SK-N-SH treated with all-trans-retinoic acid at 6 μM for 48 hours (cell line): Measurements from ENCODE around the gene PCSK1.

ENCODE experiments used
- ATAC-seq: fragments of 200-7000 bp; cut with Tn5 transposase; 3 replicates; pipeline ENCODE4 v1.9.1; 2020; ENCODE audit warnings: mild to moderate bottlenecking, moderate library complexity
- CSDC2 ChIP-seq: fragments of 250-450 bp; sonication (Bioruptor Pico); IDR thresholded peaks from 2 replicates; pipeline ENCODE4 v1.5.0; 2020; ENCODE audit warnings: mild to moderate bottlenecking, moderate library complexity
- ESRRG ChIP-seq: fragments of 250-450 bp; sonication (Bioruptor Pico); IDR thresholded peaks from 2 replicates; pipeline ENCODE4 v1.6.1; 2021; ENCODE audit warnings: mild to moderate bottlenecking
- PPARA ChIP-seq: fragments of 250-450 bp; sonication (Bioruptor Pico); IDR thresholded peaks from 2 replicates; pipeline ENCODE4 v1.5.0; 2020; ENCODE audit warnings: mild to moderate bottlenecking, borderline replicate concordance
- RARB ChIP-seq: fragments of 250-450 bp; sonication (Bioruptor Pico); IDR thresholded peaks from 2 replicates; pipeline ENCODE4 v1.8.0; 2021; ENCODE audit warnings: mild to moderate bottlenecking, moderate library complexity
- TCF4 ChIP-seq: fragments of 250-450 bp; sonication (Bioruptor Pico); IDR thresholded peaks from 2 replicates; pipeline ENCODE4 v1.8.0; 2021; ENCODE audit warnings: mild to moderate bottlenecking, moderate library complexity, borderline replicate concordance
- TOX ChIP-seq: fragments of 250-450 bp; sonication (Bioruptor Pico); IDR thresholded peaks from 2 replicates; pipeline ENCODE4 v1.8.0; 2021; ENCODE audit warnings: mild to moderate bottlenecking, moderate library complexity, borderline replicate concordance
- ZC3H10 ChIP-seq: fragments of 250-450 bp; sonication (Bioruptor Pico); IDR thresholded peaks from 2 replicates; pipeline ENCODE4 v1.5.1; 2021; ENCODE audit warnings: mild to moderate bottlenecking, moderate library complexity
- ZFP30 ChIP-seq: fragments of 450-650 bp; formaldehyde crosslinking; IDR thresholded peaks from 2 replicates; pipeline ENCODE4 v1.5.0; 2022; ENCODE audit warnings: mild to moderate bottlenecking, moderate library complexity
- ZNF565 ChIP-seq: fragments of 450-650 bp; formaldehyde crosslinking; conservative IDR thresholded peaks from 2 replicates; pipeline ENCODE4 v1.5.0; 2020; ENCODE audit warnings: low read depth, mild to moderate bottlenecking, moderate library complexity
- ZNF70 ChIP-seq: fragments of 450-650 bp; formaldehyde crosslinking; IDR thresholded peaks from 2 replicates; pipeline ENCODE4 v1.5.0; 2020; ENCODE audit warnings: mild to moderate bottlenecking, moderate library complexity
- TF ChIP-seq, protein P1 (sequence below): fragments of 250-450 bp; sonication (Bioruptor Pico); IDR thresholded peaks from 2 replicates; pipeline ENCODE4 v1.5.0; 2020; ENCODE audit warnings: mild to moderate bottlenecking, moderate library complexity
- TF ChIP-seq, protein P2 (sequence below): fragments of 250-450 bp; sonication (Bioruptor Pico); IDR thresholded peaks from 2 replicates; pipeline ENCODE4 v1.8.0; 2021; ENCODE audit warnings: low read depth, mild to moderate bottlenecking, moderate library complexity, borderline replicate concordance
- TF ChIP-seq, protein P3 (sequence below): fragments of 250-450 bp; sonication (Bioruptor Pico); IDR thresholded peaks from 2 replicates; pipeline ENCODE4 v1.5.1; 2021; ENCODE audit warnings: mild to moderate bottlenecking, moderate library complexity
- TF ChIP-seq, protein P4 (sequence below): fragments of 250-450 bp; sonication (Bioruptor Pico); IDR thresholded peaks from 2 replicates; pipeline ENCODE4 v1.8.0; 2020; ENCODE audit warnings: mild to moderate bottlenecking, moderate library complexity, borderline replicate concordance

The PCSK1 gene

DNA sequence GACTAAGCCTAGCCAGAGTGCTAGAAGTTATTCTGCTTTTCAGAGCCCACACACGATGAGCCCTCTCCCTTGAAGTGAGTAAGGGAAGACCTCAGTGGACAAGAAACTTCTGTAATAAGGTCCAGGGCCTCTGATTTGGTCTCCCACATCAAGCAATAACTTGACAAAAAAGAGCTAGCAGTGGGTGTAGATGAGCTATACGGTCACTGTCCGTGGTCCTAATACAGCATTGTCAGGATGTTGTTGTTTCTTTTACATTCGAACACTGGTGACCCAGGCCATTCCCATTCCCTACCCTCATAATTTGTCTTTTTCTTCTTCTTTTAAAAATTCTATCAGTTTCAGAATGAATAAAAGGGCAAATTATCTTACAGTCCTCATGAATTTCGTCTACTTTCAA is 5.2 kb downstream of the PCSK1 start (continued):
- TF ChIP-seq, protein P1, sequence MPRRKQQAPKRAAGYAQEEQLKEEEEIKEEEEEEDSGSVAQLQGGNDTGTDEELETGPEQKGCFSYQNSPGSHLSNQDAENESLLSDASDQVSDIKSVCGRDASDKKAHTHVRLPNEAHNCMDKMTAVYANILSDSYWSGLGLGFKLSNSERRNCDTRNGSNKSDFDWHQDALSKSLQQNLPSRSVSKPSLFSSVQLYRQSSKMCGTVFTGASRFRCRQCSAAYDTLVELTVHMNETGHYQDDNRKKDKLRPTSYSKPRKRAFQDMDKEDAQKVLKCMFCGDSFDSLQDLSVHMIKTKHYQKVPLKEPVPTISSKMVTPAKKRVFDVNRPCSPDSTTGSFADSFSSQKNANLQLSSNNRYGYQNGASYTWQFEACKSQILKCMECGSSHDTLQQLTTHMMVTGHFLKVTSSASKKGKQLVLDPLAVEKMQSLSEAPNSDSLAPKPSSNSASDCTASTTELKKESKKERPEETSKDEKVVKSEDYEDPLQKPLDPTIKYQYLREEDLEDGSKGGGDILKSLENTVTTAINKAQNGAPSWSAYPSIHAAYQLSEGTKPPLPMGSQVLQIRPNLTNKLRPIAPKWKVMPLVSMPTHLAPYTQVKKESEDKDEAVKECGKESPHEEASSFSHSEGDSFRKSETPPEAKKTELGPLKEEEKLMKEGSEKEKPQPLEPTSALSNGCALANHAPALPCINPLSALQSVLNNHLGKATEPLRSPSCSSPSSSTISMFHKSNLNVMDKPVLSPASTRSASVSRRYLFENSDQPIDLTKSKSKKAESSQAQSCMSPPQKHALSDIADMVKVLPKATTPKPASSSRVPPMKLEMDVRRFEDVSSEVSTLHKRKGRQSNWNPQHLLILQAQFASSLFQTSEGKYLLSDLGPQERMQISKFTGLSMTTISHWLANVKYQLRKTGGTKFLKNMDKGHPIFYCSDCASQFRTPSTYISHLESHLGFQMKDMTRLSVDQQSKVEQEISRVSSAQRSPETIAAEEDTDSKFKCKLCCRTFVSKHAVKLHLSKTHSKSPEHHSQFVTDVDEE (CRISPR knock-in tag), result no peak
- TF ChIP-seq, protein P2, sequence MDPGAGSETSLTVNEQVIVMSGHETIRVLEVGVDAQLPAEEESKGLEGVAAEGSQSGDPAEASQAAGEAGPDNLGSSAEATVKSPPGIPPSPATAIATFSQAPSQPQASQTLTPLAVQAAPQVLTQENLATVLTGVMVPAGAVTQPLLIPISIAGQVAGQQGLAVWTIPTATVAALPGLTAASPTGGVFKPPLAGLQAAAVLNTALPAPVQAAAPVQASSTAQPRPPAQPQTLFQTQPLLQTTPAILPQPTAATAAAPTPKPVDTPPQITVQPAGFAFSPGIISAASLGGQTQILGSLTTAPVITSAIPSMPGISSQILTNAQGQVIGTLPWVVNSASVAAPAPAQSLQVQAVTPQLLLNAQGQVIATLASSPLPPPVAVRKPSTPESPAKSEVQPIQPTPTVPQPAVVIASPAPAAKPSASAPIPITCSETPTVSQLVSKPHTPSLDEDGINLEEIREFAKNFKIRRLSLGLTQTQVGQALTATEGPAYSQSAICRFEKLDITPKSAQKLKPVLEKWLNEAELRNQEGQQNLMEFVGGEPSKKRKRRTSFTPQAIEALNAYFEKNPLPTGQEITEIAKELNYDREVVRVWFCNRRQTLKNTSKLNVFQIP (CRISPR knock-in tag), result no peak
- TF ChIP-seq ESRRG (CRISPR knock-in tag) (no peak), ZC3H10 (CRISPR knock-in tag) (no peak), RARB (CRISPR knock-in tag) (no peak), CSDC2 (CRISPR knock-in tag) (no peak)

DNA sequence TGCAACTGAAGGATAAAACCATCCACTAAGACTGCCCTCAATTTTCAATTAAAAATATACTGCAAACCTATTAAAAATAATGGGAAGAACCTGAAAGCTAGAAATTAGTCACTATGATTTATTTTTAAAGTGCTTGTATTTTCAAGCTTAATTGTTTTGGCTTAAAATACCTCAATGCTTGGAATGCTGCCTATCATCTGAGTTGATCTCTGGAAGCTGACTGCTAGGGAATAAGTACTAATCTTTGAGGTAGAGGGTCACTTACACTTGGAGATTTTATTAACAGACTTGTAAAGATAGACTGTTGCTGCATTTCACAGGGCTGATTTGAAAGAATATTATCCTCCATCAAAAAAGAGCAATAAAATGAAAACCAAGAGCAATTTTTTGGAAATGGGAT is 6.2 kb downstream of the PCSK1 start:
- ATAC-seq, result no peak
- TF ChIP-seq, protein P2 (CRISPR knock-in tag), result no peak
- no peak for TF ChIP-seq TCF4 (CRISPR knock-in tag)
- TF ChIP-seq, protein P3, sequence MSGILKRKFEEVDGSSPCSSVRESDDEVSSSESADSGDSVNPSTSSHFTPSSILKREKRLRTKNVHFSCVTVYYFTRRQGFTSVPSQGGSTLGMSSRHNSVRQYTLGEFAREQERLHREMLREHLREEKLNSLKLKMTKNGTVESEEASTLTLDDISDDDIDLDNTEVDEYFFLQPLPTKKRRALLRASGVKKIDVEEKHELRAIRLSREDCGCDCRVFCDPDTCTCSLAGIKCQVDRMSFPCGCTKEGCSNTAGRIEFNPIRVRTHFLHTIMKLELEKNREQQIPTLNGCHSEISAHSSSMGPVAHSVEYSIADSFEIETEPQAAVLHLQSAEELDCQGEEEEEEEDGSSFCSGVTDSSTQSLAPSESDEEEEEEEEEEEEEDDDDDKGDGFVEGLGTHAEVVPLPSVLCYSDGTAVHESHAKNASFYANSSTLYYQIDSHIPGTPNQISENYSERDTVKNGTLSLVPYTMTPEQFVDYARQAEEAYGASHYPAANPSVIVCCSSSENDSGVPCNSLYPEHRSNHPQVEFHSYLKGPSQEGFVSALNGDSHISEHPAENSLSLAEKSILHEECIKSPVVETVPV, result no peak
- no peak for TF ChIP-seq ZNF565 (CRISPR knock-in tag)
- TF ChIP-seq, protein P4, sequence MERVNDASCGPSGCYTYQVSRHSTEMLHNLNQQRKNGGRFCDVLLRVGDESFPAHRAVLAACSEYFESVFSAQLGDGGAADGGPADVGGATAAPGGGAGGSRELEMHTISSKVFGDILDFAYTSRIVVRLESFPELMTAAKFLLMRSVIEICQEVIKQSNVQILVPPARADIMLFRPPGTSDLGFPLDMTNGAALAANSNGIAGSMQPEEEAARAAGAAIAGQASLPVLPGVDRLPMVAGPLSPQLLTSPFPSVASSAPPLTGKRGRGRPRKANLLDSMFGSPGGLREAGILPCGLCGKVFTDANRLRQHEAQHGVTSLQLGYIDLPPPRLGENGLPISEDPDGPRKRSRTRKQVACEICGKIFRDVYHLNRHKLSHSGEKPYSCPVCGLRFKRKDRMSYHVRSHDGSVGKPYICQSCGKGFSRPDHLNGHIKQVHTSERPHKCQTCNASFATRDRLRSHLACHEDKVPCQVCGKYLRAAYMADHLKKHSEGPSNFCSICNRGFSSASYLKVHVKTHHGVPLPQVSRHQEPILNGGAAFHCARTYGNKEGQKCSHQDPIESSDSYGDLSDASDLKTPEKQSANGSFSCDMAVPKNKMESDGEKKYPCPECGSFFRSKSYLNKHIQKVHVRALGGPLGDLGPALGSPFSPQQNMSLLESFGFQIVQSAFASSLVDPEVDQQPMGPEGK (CRISPR knock-in tag), result no peak

DNA sequence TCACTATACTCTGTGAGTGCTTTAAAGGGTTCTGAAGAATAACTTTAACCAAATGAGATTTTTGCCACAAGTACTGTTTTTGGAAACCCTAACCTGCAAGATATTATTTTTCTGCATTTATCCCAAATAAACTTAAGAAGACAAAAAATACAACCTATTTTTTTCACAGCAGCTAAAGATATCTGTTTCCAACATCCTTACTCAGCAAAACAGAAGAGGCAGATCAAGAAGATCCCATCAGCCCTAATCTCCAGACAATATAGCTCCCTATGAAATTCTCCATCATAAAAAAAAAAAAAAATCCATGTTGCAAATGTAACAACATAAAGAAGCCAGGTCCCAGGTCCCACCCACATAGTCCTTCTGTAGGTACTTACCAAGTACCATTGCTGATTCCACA is 7.6 kb downstream of the PCSK1 start:
- TF ChIP-seq, protein P3, result no peak
- TF ChIP-seq TOX (CRISPR knock-in tag) (no peak), PPARA (CRISPR knock-in tag) (no peak), ZNF70 (no peak)
- ATAC-seq, result no peak

DNA sequence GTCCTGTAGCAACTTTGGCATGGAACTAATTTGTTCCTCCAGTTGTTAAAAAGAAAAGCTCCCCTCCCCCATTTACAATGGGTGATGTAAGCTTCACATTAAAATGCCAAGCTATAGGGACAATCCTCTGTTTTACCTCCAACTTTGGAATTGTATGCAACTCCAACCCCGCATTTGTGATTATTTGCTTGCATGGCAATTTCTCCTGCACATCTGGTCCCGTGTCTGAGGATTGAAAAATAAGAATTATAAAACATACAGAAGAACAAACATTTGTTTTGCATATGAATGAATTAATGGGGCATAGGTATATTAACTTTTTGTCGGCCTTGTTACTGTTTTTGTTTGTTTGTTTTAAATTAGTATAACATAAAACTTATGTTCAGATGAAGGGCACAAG is 17.2 kb downstream of the PCSK1 start:
- TF ChIP-seq ZNF70 (no peak), RARB (CRISPR knock-in tag) (no peak), TOX (CRISPR knock-in tag) (no peak), PPARA (CRISPR knock-in tag) (no peak), ZFP30 (CRISPR knock-in tag) (no peak)
- TF ChIP-seq, protein P1 (CRISPR knock-in tag), result no peak
- no peak for ATAC-seq
